HepG2 (cell line): Measurements from ENCODE around the gene RNU7-1. TPM values are rescaled to one million over a fixed set of nuclear protein-coding genes. Genes with fewer than 3 reads are reported as not detected.

Experiments used
- ATAC-seq: fragments of 200-7000 bp; cut with Tn5 transposase; 3 replicates; pipeline ENCODE4 v1.9.1; 2020; ENCODE audit warnings: mild to moderate bottlenecking, moderate library complexity
- BruUV-seq: library from RNA; stranded (reverse); fragments of 400-500 nt; replicated peaks from 2 replicates; lab custom pipeline; 2021; lab: Mats Ljungman, UMichigan
- CTCF ChIA-PET: fragments of 300-600 bp; formaldehyde crosslinking; extraction: SDS; loops from one replicate; lab custom pipeline; 2021; ENCODE audit warnings: low total read pairs, inconsistent platforms, low intra/inter-chr PET ratio; lab: Yijun Ruan, JAX
- POLR2A ChIA-PET: fragments of 350-600 bp; sonication (Branson Sonifier 250); formaldehyde crosslinking; loops from one replicate; lab custom pipeline; 2020; ENCODE audit warnings: antibody characterized with exemption, inconsistent platforms; lab: Yijun Ruan, JAX
- DNase-seq: peaks from one replicate; pipeline ENCODE4 v3.0.0-alpha.2; 2015; ENCODE audit warnings: low spot score
- FAIRE-seq: peaks from 3 replicates; lab custom pipeline; 2011; peaks lifted over from hg19 to GRCh38; lab: Jason Lieb, UNC
- H2AFZ ChIP-seq: one replicate; pipeline ENCODE4 v1.6.1; 2011; ENCODE audit warnings: low read length, inconsistent platforms
- H3K27ac ChIP-seq: fragments of 300-600 bp; 3 replicates; pipeline ENCODE4 v1.8.0; 2011; ENCODE audit warnings: mixed run types, mild to moderate bottlenecking, mixed read lengths, low read length, inconsistent platforms; ENCODE audit not compliant: insufficient read depth; ENCODE audit errors: extremely low read length
- H3K27me3 ChIP-seq, 2 experiments: fragments of 200-600 bp in 1 of 2; 2 replicates in 1 of 2; 3 replicates in 1 of 2; pipeline versions ENCODE4 v1.6.0 to v1.8.0; 2011; ENCODE audit warnings: low read length in 2 of 2, mild to moderate bottlenecking in 2 of 2, moderate library complexity in 2 of 2, inconsistent platforms in 1 of 2; ENCODE audit not compliant: insufficient read depth in 2 of 2, control insufficient read depth in 1 of 2
- H3K36me3 ChIP-seq, 2 experiments: fragments of 200-600 bp in 1 of 2; replicated peaks in 1 of 2; 2 replicates in 1 of 2; 3 replicates in 1 of 2; pipeline versions ENCODE4 v1.5.1 to v1.8.0; 2011; ENCODE audit warnings: low read length in 2 of 2, inconsistent platforms in 1 of 2; ENCODE audit not compliant: insufficient read depth in 2 of 2, control insufficient read depth in 1 of 2
- H3K4me1 ChIP-seq: 2 replicates; pipeline ENCODE4 v1.5.1; 2012; ENCODE audit warnings: low read length, inconsistent platforms; ENCODE audit not compliant: insufficient read depth
- H3K4me2 ChIP-seq: 2 replicates; pipeline ENCODE4 v1.6.0; 2011; ENCODE audit warnings: low read depth, low read length, inconsistent platforms
- H3K4me3 ChIP-seq, 3 experiments: fragments of 200-600 bp in 1 of 3; sonication (generic), shearing (Covaris generic) in 1 of 3; replicated peaks in 1 of 3; 2 replicates each; pipeline ENCODE4 v1.5.1; 2011 to 2016; ENCODE audit warnings: low read length in 3 of 3, inconsistent platforms in 2 of 3, low read depth in 2 of 3, mild to moderate bottlenecking in 2 of 3, control low read depth in 1 of 3, mixed read lengths in 1 of 3; ENCODE audit not compliant: insufficient read depth in 1 of 3
- H3K79me2 ChIP-seq: one replicate; pipeline ENCODE4 v1.6.1; 2011; ENCODE audit warnings: low read length, inconsistent platforms; ENCODE audit not compliant: insufficient read depth
- H3K9ac ChIP-seq: 2 replicates; pipeline ENCODE4 v1.6.0; 2011; ENCODE audit warnings: mild to moderate bottlenecking, low read depth, low read length, inconsistent platforms; ENCODE audit not compliant: insufficient read depth
- H3K9me3 ChIP-seq: 2 replicates; pipeline ENCODE4 v1.5.1; 2012; ENCODE audit warnings: mild to moderate bottlenecking, low read length
- H4K20me1 ChIP-seq: 2 replicates; pipeline ENCODE4 v1.6.0; 2011; ENCODE audit warnings: inconsistent platforms, mild to moderate bottlenecking, low read length, moderate library complexity; ENCODE audit not compliant: insufficient read depth
- AGO1 ChIP-seq: fragments of 200-400 bp; formaldehyde crosslinking; IDR thresholded peaks from 2 replicates; pipeline ENCODE4 v1.6.1; 2017; ENCODE audit warnings: mild to moderate bottlenecking, low read depth, low read length, moderate library complexity; ENCODE audit not compliant: poor library complexity, severe bottlenecking
- ARID3A ChIP-seq: IDR thresholded peaks from 2 replicates; pipeline ENCODE4 v1.6.1; 2012; ENCODE audit warnings: low read depth, low read length, improper control_type of control experiment
- CREB3 ChIP-seq: sonication (generic); formaldehyde crosslinking; IDR thresholded peaks from 2 replicates; pipeline ENCODE4 v1.5.0; 2020; ENCODE audit warnings: missing genetic modification reagents
- E2F1 ChIP-seq: sonication (generic); formaldehyde crosslinking; IDR thresholded peaks from 2 replicates; pipeline ENCODE4 v1.5.0; 2020; ENCODE audit warnings: missing genetic modification reagents
- FOSL2 ChIP-seq: sonication (generic); formaldehyde crosslinking; IDR thresholded peaks from 2 replicates; pipeline ENCODE4 v1.4.0; 2020; ENCODE audit warnings: missing genetic modification reagents
- FOXO4 ChIP-seq: sonication (generic); formaldehyde crosslinking; conservative IDR thresholded peaks from 2 replicates; pipeline ENCODE4 v1.8.1; 2023; ENCODE audit warnings: missing genetic modification reagents
- GATAD2A ChIP-seq: IDR thresholded peaks from 2 replicates; pipeline ENCODE4 v1.6.1; 2016
- HNF1B ChIP-seq: sonication (generic); formaldehyde crosslinking; IDR thresholded peaks from 2 replicates; pipeline ENCODE4 v1.5.1; 2020; ENCODE audit warnings: mild to moderate bottlenecking, moderate library complexity, missing genetic modification reagents
- HNF4A ChIP-seq: sonication (generic); formaldehyde crosslinking; IDR thresholded peaks from 2 replicates; pipeline ENCODE4 v1.4.0; 2020; ENCODE audit warnings: missing genetic modification reagents
- MATR3 ChIP-seq: sonication (generic); formaldehyde crosslinking; IDR thresholded peaks from 2 replicates; pipeline ENCODE4 v1.4.0; 2020; ENCODE audit warnings: missing genetic modification reagents
- THYN1 ChIP-seq: sonication (generic); formaldehyde crosslinking; IDR thresholded peaks from 2 replicates; pipeline ENCODE4 v1.8.1; 2023; ENCODE audit warnings: low read depth, mild to moderate bottlenecking, moderate library complexity, missing genetic modification reagents, borderline replicate concordance
- ZC3H13 ChIP-seq: sonication (generic); formaldehyde crosslinking; IDR thresholded peaks from 2 replicates; pipeline ENCODE4 v1.8.1; 2023; ENCODE audit warnings: mild to moderate bottlenecking, missing genetic modification reagents, moderate library complexity
- ZNF18 ChIP-seq: sonication (generic); formaldehyde crosslinking; IDR thresholded peaks from 2 replicates; pipeline ENCODE4 v1.8.0; 2022; ENCODE audit warnings: mild to moderate bottlenecking, missing genetic modification reagents; ENCODE audit not compliant: insufficient replicate concordance
- ZNF788 ChIP-seq: sonication (generic); formaldehyde crosslinking; IDR thresholded peaks from 2 replicates; pipeline ENCODE4 v1.5.0; 2020; ENCODE audit warnings: mild to moderate bottlenecking, missing genetic modification reagents, borderline replicate concordance
- ZSCAN12 ChIP-seq: sonication (generic); formaldehyde crosslinking; IDR thresholded peaks from 2 replicates; pipeline ENCODE4 v1.9.0; 2021; ENCODE audit warnings: mild to moderate bottlenecking, missing genetic modification reagents
- WGBS: methylation state at CpG from one replicate; pipeline ENCODE4 v1.1.6; 2017; ENCODE audit warnings: low lambda C conversion rate; 5-methylcytosine and 5-hydroxymethylcytosine counted together
- in situ Hi-C: cut with HindIII; loops from 2 replicates; pipeline ENCODE4 v1.10.0; 2017; ENCODE audit warnings: low pct_unique_long_range_greater_than_20kb; ENCODE audit not compliant: extremely low pct_ligation_motif_present
- intact Hi-C: fragments of 100-400 bp; cut with micrococcal nuclease; formaldehyde crosslinking; loops from one replicate; pipeline ENCODE4 v1.10.0; 2022; ENCODE audit not compliant: unreplicated experiment
- polyA plus RNA-seq, 8 experiments: library from polyadenylated mRNA; depleted of rRNA in 3 of 8; stranded (reverse) in 7 of 8; unstranded in 1 of 8; fragments of >200 nt; fragmentation: Illumina TruSeq in 4 of 8; extraction: Trizol in 4 of 8; gene quantifications; 2 replicates each; pipeline versions ENCODE4 v1.2.1 to v1.2.3, GENCODE V29; 2011 to 2016; ENCODE audit warnings: low read depth in 4 of 8, missing spikeins in 1 of 8, mixed read lengths in 1 of 8; ENCODE audit not compliant: insufficient read depth in 1 of 8
- total RNA-seq, 5 experiments: library from RNA; depleted of rRNA; stranded (reverse); fragments of >200 nt; fragmentation: Illumina TruSeq; extraction: Trizol; gene quantifications; 2 replicates each; pipeline ENCODE4 v1.2.3, GENCODE V29; 2016; ENCODE audit warnings: low read depth in 1 of 5

The RNU7-1 gene
- total and polyA plus RNA-seq, 2 of the 13 experiments (the other 11 are each of a cell fraction or from before 2014, with no cell fraction given) = not detected

- H3K27me3 ChIP-seq = no peaks in the 10 kb centered on the region
- no peaks in the 10 kb centered on the region for H3K9me3 ChIP-seq
- peak overlapping the region; percentile 96 for H3K4me2 ChIP-seq
- intact Hi-C loops = no loop called here
- no peak overlapping the region for H3K27ac ChIP-seq
- H3K4me3 ChIP-seq = peak overlapping the region; percentile 23 to 90 (median 77); a peak in 4 of 6 replicates
- DNase-seq (no peak), FAIRE-seq (no peak), ATAC-seq (no peak)
- no peaks in the 10 kb centered on the region for H4K20me1 ChIP-seq
- H3K79me2 ChIP-seq = peaks cover 17% of the 10 kb centered on the region
- no TSS peak for BruUV-seq
- H3K9ac ChIP-seq = peak overlapping the region; percentile 77; the same call in 1 of the 2 replicates
- ChIA-PET CTCF (no interaction called here), POLR2A (interaction anchor here (2.0 to 2.4 kb wide), 2 partner anchors 29 to 47 kb away, joined by 12 to 15 read pairs; partner anchors contain the start of genes C12orf57, RNU7-1 and TPI1)
- TF ChIP-seq CREB3 (CRISPR knock-in tag) (no peak), GATAD2A (CRISPR knock-in tag) (no peak), MATR3 (no peak), ZNF788 (no peak), ZC3H13 (CRISPR knock-in tag) (no peak), AGO1 (no peak), ZSCAN12 (CRISPR knock-in tag) (no peak), FOSL2 (CRISPR knock-in tag) (no peak), ZNF18 (CRISPR knock-in tag) (no peak), FOXO4 (CRISPR knock-in tag) (no peak), HNF4A (CRISPR knock-in tag) (no peak), ARID3A (no peak), E2F1 (CRISPR knock-in tag) (no peak), THYN1 (no peak), HNF1B (CRISPR knock-in tag) (no peak)
- 83% methylated on average over 9 of the region's 14 CpGs for WGBS
- H3K4me1 ChIP-seq = peaks cover 46% of the 10 kb centered on the region
- H3K36me3 ChIP-seq = peaks cover 5 to 24% of the 10 kb centered on the region in 2 experiments; a peak in 3 of 5 replicates
- H2AFZ ChIP-seq = no peak overlapping the region
- in situ Hi-C loops = no loop called here
These were observed 27.8 kb upstream of the RNU7-1 start for GRCh38 chr12:6915789-6916285.
